Measurements from ENCODE around the gene ACTL10.
A peak's percentile ranks its signal among the peaks of the same experiment; 100 is the strongest.
"Not testable (repeated sequence)": the region's sequence is repeated elsewhere in the genome, so short reads cannot be mapped to it uniquely, and the experiment has no call there.

ACTL10 gene

GRCh38 chr20:33666293-33667244 lies at the start of gene ACTL10:
TSS of gene ACTL10 (plus strand) at chr20:33666943. CDS start at chr20:33667498, 555 bp downstream.
- peak; percentile 27 for DNase-seq (ENCODE audit: low spot score)

- DNase-seq (ENCODE audit: low spot score), result no peak
Measured at GRCh38 chr20:33621717-33622400, 44.9 kb upstream of the ACTL10 start.

- DNase-seq (ENCODE audit: low spot score), result no peak
Measured at GRCh38 chr20:33622705-33623365, 43.9 kb upstream of the ACTL10 start.

- no peak for DNase-seq (ENCODE audit: low spot score)
Measured at GRCh38 chr20:33624399-33624798, 42.3 kb upstream of the ACTL10 start.

GRCh38 chr20:33626190-33626589 lies 40.6 kb upstream of the ACTL10 start:
- DNase-seq (ENCODE audit: low spot score), result no peak

- DNase-seq (ENCODE audit: low spot score), result no peak
Measured at GRCh38 chr20:33627577-33628216, 39.0 kb upstream of the ACTL10 start.

- DNase-seq (ENCODE audit: low spot score), result no peak
Measured at GRCh38 chr20:33629533-33629932, 37.2 kb upstream of the ACTL10 start.

GRCh38 chr20:33629979-33630378 lies 36.8 kb upstream of the ACTL10 start:
- DNase-seq (ENCODE audit: low spot score), result no peak

- DNase-seq (ENCODE audit: low spot score), result no peak
Measured at GRCh38 chr20:33630507-33630906, 36.2 kb upstream of the ACTL10 start.

GRCh38 chr20:33631910-33632309 lies 34.8 kb upstream of the ACTL10 start:
- DNase-seq (ENCODE audit: low spot score), result not testable (repeated sequence)

- no peak for DNase-seq (ENCODE audit: low spot score)
Measured at GRCh38 chr20:33635341-33635740, 31.4 kb upstream of the ACTL10 start.

GRCh38 chr20:33636776-33637175 lies 30.0 kb upstream of the ACTL10 start:
- DNase-seq (ENCODE audit: low spot score), result no peak

GRCh38 chr20:33640287-33640686 lies 26.5 kb upstream of the ACTL10 start:
- DNase-seq (ENCODE audit: low spot score), result no peak

- no peak for DNase-seq (ENCODE audit: low spot score)
Measured at GRCh38 chr20:33644313-33645071, 22.3 kb upstream of the ACTL10 start.

- DNase-seq (ENCODE audit: low spot score), result no peak
Measured at GRCh38 chr20:33645072-33645358, 21.7 kb upstream of the ACTL10 start.

GRCh38 chr20:33645396-33645795 lies 21.3 kb upstream of the ACTL10 start:
- no peak for DNase-seq (ENCODE audit: low spot score)

GRCh38 chr20:33646191-33646590 lies 20.6 kb upstream of the ACTL10 start:
- DNase-seq (ENCODE audit: low spot score), result no peak

- DNase-seq (ENCODE audit: low spot score), result not testable (repeated sequence)
Measured at GRCh38 chr20:33646959-33647602, 19.7 kb upstream of the ACTL10 start.

- no peak for DNase-seq (ENCODE audit: low spot score)
Measured at GRCh38 chr20:33647603-33648395, 18.9 kb upstream of the ACTL10 start.

- DNase-seq (ENCODE audit: low spot score), result no peak
Measured at GRCh38 chr20:33648396-33649004, 18.2 kb upstream of the ACTL10 start.

All from D341Med (cell line).